GM23338 (cell line): ENCODE measurements around the gene PDE3B. TPM values are rescaled to one million over a fixed set of nuclear protein-coding genes. Genes with fewer than 3 reads are reported as not detected.
A peak's percentile ranks its signal among the peaks of the same experiment; 100 is the strongest.

Experiments
- ATAC-seq: fragments of 200-7000 bp; cut with Tn5 transposase; 3 replicates; pipeline ENCODE4 v1.9.1; 2020
- DNase-seq: peaks from one replicate; pipeline ENCODE4 v3.0.0-alpha.2; 2015; ENCODE audit warnings: low spot score
- H2AFZ ChIP-seq: fragments of 200-600 bp; sonication (generic); 2 replicates; pipeline ENCODE4 v1.8.0; 2016; ENCODE audit warnings: antibody characterized with exemption, mild to moderate bottlenecking, moderate library complexity
- H3F3A ChIP-seq: fragments of 200-600 bp; sonication (generic); replicated peaks from 2 replicates; pipeline ENCODE4 v1.8.0; 2017; ENCODE audit warnings: antibody characterized with exemption, mixed run types, low read depth
- H3K27ac ChIP-seq: fragments of 200-600 bp; sonication (generic); 2 replicates; pipeline ENCODE4 v1.6.1; 2016; ENCODE audit warnings: low read depth
- H3K27me3 ChIP-seq: fragments of 200-600 bp; sonication (generic); 2 replicates; pipeline ENCODE4 v1.8.0; 2016; ENCODE audit warnings: mild to moderate bottlenecking, mixed run types, moderate library complexity; ENCODE audit not compliant: insufficient read depth
- H3K36me3 ChIP-seq: fragments of 200-600 bp; sonication (generic); 2 replicates; pipeline ENCODE4 v1.8.0; 2016; ENCODE audit warnings: mild to moderate bottlenecking; ENCODE audit not compliant: insufficient read depth
- H3K4me1 ChIP-seq: fragments of 200-600 bp; sonication (generic); 2 replicates; pipeline ENCODE4 v1.8.0; 2016; ENCODE audit warnings: mild to moderate bottlenecking, moderate library complexity; ENCODE audit not compliant: insufficient read depth
- H3K4me2 ChIP-seq: fragments of 200-600 bp; sonication (generic); 2 replicates; pipeline ENCODE4 v1.7.1; 2017; ENCODE audit warnings: mixed run types
- H3K4me3 ChIP-seq: fragments of 200-600 bp; sonication (generic); 2 replicates; pipeline ENCODE4 v1.6.1; 2016; ENCODE audit warnings: mixed run types
- H3K79me2 ChIP-seq: fragments of 200-600 bp; sonication (generic); replicated peaks from 2 replicates; pipeline ENCODE4 v1.8.0; 2017; ENCODE audit warnings: mild to moderate bottlenecking; ENCODE audit not compliant: insufficient read depth
- H3K9me2 ChIP-seq: fragments of 200-600 bp; sonication (generic); 2 replicates; pipeline ENCODE4 v1.8.0; 2017; ENCODE audit not compliant: insufficient read depth
- H4K20me1 ChIP-seq: fragments of 200-600 bp; sonication (generic); replicated peaks from 2 replicates; pipeline ENCODE4 v1.8.0; 2017; ENCODE audit warnings: mild to moderate bottlenecking; ENCODE audit not compliant: insufficient read depth
- H3K27ac Mint-ChIP-seq: 2 replicates; pipeline ENCODE4 v1.8.0; 2020; ENCODE audit warnings: inconsistent platforms, mild to moderate bottlenecking, moderate library complexity, mixed read lengths
- H3K27me3 Mint-ChIP-seq: 3 replicates; pipeline ENCODE4 v1.8.0; 2022; ENCODE audit warnings: low read depth, mild to moderate bottlenecking, moderate library complexity, mixed read lengths, inconsistent platforms; ENCODE audit not compliant: insufficient read depth, poor library complexity
- H3K36me3 Mint-ChIP-seq: 3 replicates; pipeline ENCODE4 v1.8.0; 2021; ENCODE audit warnings: low read depth, mild to moderate bottlenecking, inconsistent platforms, moderate library complexity, mixed read lengths
- H3K4me1 Mint-ChIP-seq: 3 replicates; pipeline ENCODE4 v1.8.0; 2020; ENCODE audit warnings: mild to moderate bottlenecking, inconsistent platforms, mixed read lengths
- H3K4me3 Mint-ChIP-seq: 3 replicates; pipeline ENCODE4 v1.8.0; 2021; ENCODE audit warnings: moderate library complexity, mild to moderate bottlenecking, inconsistent platforms, mixed read lengths
- H3K9me3 Mint-ChIP-seq: 3 replicates; pipeline ENCODE4 v1.8.0; 2020; ENCODE audit warnings: moderate library complexity, mild to moderate bottlenecking, inconsistent platforms, mixed read lengths
- CREB1 ChIP-seq: fragments of 250-450 bp; sonication (Bioruptor Pico); IDR thresholded peaks from 2 replicates; pipeline ENCODE4 v1.5.0; 2020; ENCODE audit warnings: low read depth, mild to moderate bottlenecking, moderate library complexity
- CTCF ChIP-seq, 2 experiments: fragments of 200-600 bp in 1 of 2; sonication (generic) in 1 of 2; conservative IDR thresholded peaks; 2 replicates each; pipeline versions ENCODE4 v1.5.1 to v1.6.1; 2016 to 2017; ENCODE audit warnings: antibody characterized with exemption in 2 of 2, low read depth in 2 of 2, mild to moderate bottlenecking in 2 of 2, moderate library complexity in 1 of 2
- ETS1 ChIP-seq: IDR thresholded peaks from 2 replicates; pipeline ENCODE4 v1.6.1; 2016; ENCODE audit warnings: antibody characterized with exemption
- JUNB ChIP-seq: IDR thresholded peaks from one replicate; pipeline ENCODE4 v1.6.1; 2016; ENCODE audit warnings: antibody characterized with exemption; ENCODE audit not compliant: unreplicated experiment
- NANOG ChIP-seq: IDR thresholded peaks from 2 replicates; pipeline ENCODE4 v1.6.1; 2016; ENCODE audit warnings: antibody characterized with exemption, borderline replicate concordance
- POLR2AphosphoS5 ChIP-seq: IDR thresholded peaks from 2 replicates; pipeline ENCODE4 v1.6.1; 2016; ENCODE audit warnings: antibody characterized with exemption, low read depth
- ZNF331 ChIP-seq: fragments of 250-450 bp; sonication (Bioruptor Pico); IDR thresholded peaks from 2 replicates; pipeline ENCODE4 v1.5.0; 2020; ENCODE audit warnings: low read depth, mild to moderate bottlenecking, moderate library complexity
- ZNF462 ChIP-seq: fragments of 250-450 bp; sonication (Bioruptor Pico); IDR thresholded peaks from 2 replicates; pipeline ENCODE4 v1.5.0; 2020; ENCODE audit warnings: mild to moderate bottlenecking, moderate library complexity
- polyA plus RNA-seq: library from polyadenylated mRNA; unstranded; fragments of >200 nt; fragmentation: Nextera tagmentation; extraction: Ambion mirVana; gene quantifications from 2 replicates; pipeline ENCODE4 v1.2.1, GENCODE V29; 2016
- total RNA-seq: library from RNA; depleted of rRNA; stranded (reverse); fragments of >200 nt; shearing (Covaris generic); gene quantifications from 2 replicates; pipeline ENCODE4 v1.2.3, GENCODE V29; 2014

The PDE3B gene
- total and polyA plus RNA-seq, 2 experiments from 2014 or later: 4.3 to 21.3 TPM

- peaks cover 17% of the 10 kb centered on the region; the same call in 1 of the 2 replicates for H3K4me1 ChIP-seq
- H3K27ac ChIP-seq: no peak overlapping the region
- H3K27me3 ChIP-seq: peaks cover 32% of the 10 kb centered on the region
- no peaks in the 10 kb centered on the region for H3K36me3 Mint-ChIP-seq
- peaks cover 20% of the 10 kb centered on the region for H3K4me1 Mint-ChIP-seq
- TF ChIP-seq CTCF (conservative IDR thresholded peaks at IDR 0.05; ENCODE audit: low read depth in 2 of 2) (0 out of 4 replicates have a peak, but pooled peaks of 1 of the 2 experiments have one; percentile 3), ZNF462 (CRISPR knock-in tag) (no peak), CREB1 (CRISPR knock-in tag) (0 out of 2 replicates have a peak, but pooled peaks have one; percentile 10), ETS1 (no peak), POLR2AphosphoS5 (no peak), ZNF331 (CRISPR knock-in tag) (no peak), JUNB (no peak), NANOG (no peak)
- peak overlapping the region; percentile 90 for H3K4me3 Mint-ChIP-seq
- no peaks in the 10 kb centered on the region for H3F3A ChIP-seq
- no peaks in the 10 kb centered on the region for H3K9me2 ChIP-seq
- H3K4me3 ChIP-seq: peak overlapping the region; percentile 88
- peak overlapping the region; percentile 90; the same call in 1 of the 2 replicates for H2AFZ ChIP-seq
- H3K27ac Mint-ChIP-seq: no peak overlapping the region
- H3K9me3 Mint-ChIP-seq: no peaks in the 10 kb centered on the region
- ATAC-seq: peak; percentile 75
- DNase-seq: peak; percentile 70
- no peaks in the 10 kb centered on the region for H3K36me3 ChIP-seq
- H3K27me3 Mint-ChIP-seq: peaks cover 12% of the 10 kb centered on the region
- H4K20me1 ChIP-seq: no peaks in the 10 kb centered on the region; the same call in 1 of the 2 replicates
- peak overlapping the region; percentile 88 for H3K4me2 ChIP-seq
- peaks cover 37% of the 10 kb centered on the region for H3K79me2 ChIP-seq
Measured at GRCh38 chr11:14644226-14645014, 816 bp downstream of the PDE3B start.
